Cardiac muscle cell (in vitro differentiated cells and primary cell): ENCODE measurements around the gene TMEM218. TPM values are rescaled to one million over a fixed set of nuclear protein-coding genes. Genes with fewer than 3 reads are reported as not detected.

Experiments
- DNase-seq, 2 donors: peaks; one replicate each; pipeline versions ENCODE4 v3.0.0 to v3.0.0-alpha.2; 2010 to 2017; ENCODE audit warnings: low read depth in 1 of 2, low spot score in 1 of 2
- H3K27ac ChIP-seq: fragments of 200-600 bp; sonication (generic); 2 replicates; pipeline ENCODE4 v1.5.1; 2016
- H3K27me3 ChIP-seq: fragments of 200-600 bp; sonication (generic); 2 replicates; pipeline ENCODE4 v1.6.0; 2016; ENCODE audit warnings: control low read depth
- H3K36me3 ChIP-seq: fragments of 200-600 bp; sonication (generic); 2 replicates; pipeline ENCODE4 v1.5.1; 2016; ENCODE audit warnings: control low read depth
- H3K4me1 ChIP-seq: fragments of 200-600 bp; sonication (generic); 2 replicates; pipeline ENCODE4 v1.8.1; 2017; ENCODE audit warnings: low read depth, mild to moderate bottlenecking, mixed run types
- H3K4me3 ChIP-seq: fragments of 200-600 bp; sonication (generic); 2 replicates; pipeline ENCODE4 v1.5.1; 2016; ENCODE audit warnings: mild to moderate bottlenecking
- H3K9me3 ChIP-seq: fragments of 200-600 bp; sonication (generic); 2 replicates; pipeline ENCODE4 v1.5.1; 2017; ENCODE audit warnings: low read depth, mild to moderate bottlenecking, control low read depth
- polyA plus RNA-seq: library from polyadenylated mRNA; unstranded; fragments of >200 nt; fragmentation: Nextera tagmentation; extraction: Ambion mirVana; gene quantifications from 2 replicates; pipeline ENCODE4 v1.2.1, GENCODE V29; 2016
- total RNA-seq: library from RNA; depleted of rRNA; stranded (reverse); fragments of >200 nt; gene quantifications from 2 replicates; pipeline ENCODE4 v1.2.3, GENCODE V29; 2016
- TF ChIP-seq, protein P1 (sequence below): IDR thresholded peaks from 2 replicates; pipeline ENCODE4 v1.5.1; 2012; ENCODE audit warnings: low read depth, mild to moderate bottlenecking, low read length

The TMEM218 gene
- total and polyA plus RNA-seq, 2 experiments from 2014 or later: 21.3 to 33.8 TPM

DNA sequence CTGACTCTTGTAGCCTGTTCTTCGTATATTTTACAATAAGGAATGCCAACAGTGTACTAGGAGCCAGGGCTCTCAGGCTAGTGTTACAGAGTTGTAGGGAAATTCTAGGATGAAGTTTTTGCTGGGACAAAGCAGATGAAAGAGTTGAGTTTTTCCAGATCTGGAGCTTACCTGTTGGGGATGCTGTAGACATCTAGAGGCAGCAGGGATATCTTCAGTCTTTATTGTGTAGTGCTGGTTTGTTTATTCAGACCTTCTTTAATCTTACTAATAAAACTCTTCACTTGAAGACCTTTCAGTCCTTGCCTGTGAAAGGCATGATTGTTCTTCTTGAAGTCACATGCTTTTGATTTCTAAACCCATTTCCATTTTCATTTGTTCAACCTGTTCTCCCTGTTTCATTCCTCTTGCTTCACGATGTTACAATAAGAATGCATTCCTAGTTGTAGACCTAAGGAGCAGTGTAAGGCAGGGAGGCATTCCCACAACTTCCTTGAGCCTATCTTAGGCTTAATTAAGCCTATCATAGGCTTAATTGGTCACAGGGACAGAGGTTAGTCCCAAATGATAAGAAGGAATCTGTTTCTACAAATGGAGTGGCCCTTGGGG is 56.2 kb downstream of the TMEM218 start:
- TF ChIP-seq, protein P1, sequence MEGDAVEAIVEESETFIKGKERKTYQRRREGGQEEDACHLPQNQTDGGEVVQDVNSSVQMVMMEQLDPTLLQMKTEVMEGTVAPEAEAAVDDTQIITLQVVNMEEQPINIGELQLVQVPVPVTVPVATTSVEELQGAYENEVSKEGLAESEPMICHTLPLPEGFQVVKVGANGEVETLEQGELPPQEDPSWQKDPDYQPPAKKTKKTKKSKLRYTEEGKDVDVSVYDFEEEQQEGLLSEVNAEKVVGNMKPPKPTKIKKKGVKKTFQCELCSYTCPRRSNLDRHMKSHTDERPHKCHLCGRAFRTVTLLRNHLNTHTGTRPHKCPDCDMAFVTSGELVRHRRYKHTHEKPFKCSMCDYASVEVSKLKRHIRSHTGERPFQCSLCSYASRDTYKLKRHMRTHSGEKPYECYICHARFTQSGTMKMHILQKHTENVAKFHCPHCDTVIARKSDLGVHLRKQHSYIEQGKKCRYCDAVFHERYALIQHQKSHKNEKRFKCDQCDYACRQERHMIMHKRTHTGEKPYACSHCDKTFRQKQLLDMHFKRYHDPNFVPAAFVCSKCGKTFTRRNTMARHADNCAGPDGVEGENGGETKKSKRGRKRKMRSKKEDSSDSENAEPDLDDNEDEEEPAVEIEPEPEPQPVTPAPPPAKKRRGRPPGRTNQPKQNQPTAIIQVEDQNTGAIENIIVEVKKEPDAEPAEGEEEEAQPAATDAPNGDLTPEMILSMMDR: no peak
- H3K9me3 ChIP-seq: no peaks in the 10 kb centered on the region
- no peaks in the 10 kb centered on the region for H3K36me3 ChIP-seq
- H3K4me1 ChIP-seq: no peaks in the 10 kb centered on the region
- H3K4me3 ChIP-seq: no peak overlapping the region
- H3K27ac ChIP-seq: no peak overlapping the region
- no peak for DNase-seq
- peaks cover 4% of the 10 kb centered on the region for H3K27me3 ChIP-seq

DNA sequence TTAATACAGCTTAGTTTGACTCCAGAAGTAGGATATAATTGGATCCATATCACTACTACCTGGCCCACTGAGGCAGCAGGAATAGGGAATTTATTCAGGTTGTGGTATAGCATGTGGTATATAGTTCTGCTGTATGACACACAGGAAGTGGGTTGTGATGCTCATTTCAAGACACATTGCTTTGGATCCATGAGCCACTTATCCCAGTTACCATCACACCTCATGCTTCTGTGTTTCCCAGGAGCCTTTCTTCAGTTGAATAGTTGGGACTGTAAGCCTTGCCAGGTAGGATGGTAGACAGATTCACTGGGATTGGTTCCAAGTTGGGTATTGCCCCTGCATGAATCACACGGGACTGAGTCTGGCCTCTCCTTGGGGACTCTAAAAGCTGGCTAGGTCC is 58.3 kb downstream of the TMEM218 start:
- DNase-seq: no peak
- H3K27me3 ChIP-seq: no peaks in the 10 kb centered on the region
- no peak overlapping the region for H3K4me3 ChIP-seq
- H3K9me3 ChIP-seq: no peaks in the 10 kb centered on the region
- no peaks in the 10 kb centered on the region for H3K36me3 ChIP-seq
- peaks cover 4% of the 10 kb centered on the region for H3K4me1 ChIP-seq
- H3K27ac ChIP-seq: no peak overlapping the region
- TF ChIP-seq, protein P1: no peak

DNA sequence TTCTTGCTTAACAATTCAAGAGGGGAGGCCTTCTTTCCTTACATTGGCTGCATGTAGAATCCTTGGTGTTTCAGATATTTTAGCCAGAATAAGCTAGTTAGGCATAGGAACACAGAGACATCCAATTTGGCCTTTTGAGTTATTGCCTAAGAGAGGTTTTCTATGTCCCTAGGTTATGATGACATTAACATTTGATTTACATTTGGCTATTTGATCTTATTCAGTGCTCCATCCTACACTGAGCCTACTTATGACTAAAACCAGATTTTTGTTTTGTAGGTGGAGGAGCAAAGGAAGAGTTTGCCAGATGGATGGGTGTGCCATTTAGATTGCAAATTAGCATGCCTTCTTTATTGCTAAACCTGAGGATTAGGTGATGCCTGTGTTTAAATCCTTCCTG is 59.4 kb downstream of the TMEM218 start:
- DNase-seq: no peak
- Histone ChIP-seq H3K36me3 (no peaks in the 10 kb centered on the region), H3K27ac (no peak overlapping the region), H3K4me1 (peaks cover 4% of the 10 kb centered on the region), H3K4me3 (no peak overlapping the region), H3K9me3 (no peaks in the 10 kb centered on the region), H3K27me3 (no peaks in the 10 kb centered on the region)
- TF ChIP-seq, protein P1: no peak

DNA sequence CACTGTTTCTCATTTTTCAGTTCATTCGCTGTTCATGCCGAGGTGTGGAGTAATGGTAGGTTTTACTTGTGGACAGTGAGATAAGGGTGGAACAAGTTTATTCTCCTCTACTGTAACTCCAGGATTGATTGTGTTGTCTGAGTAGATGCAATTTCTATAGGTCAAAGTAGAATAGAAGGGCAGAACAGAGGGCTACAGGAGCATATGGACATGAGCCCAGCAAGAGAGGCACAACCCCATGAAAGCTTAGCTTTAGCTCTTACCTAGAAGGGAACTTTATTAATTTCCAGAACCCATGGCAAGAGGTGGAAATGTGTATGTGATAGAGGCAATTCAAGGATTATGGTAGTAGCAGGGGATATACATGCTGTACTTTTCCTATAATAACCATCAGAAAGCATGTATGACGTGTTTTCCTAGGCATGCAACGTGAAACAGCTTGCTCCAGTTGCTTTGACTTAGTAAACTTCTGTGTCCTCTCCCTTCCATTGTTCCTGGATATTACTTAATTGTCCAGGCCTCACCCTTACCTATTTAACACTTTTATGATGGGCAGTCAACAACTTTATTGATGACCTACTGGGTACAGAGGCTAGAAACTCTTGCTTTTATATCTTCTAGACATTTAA is 62.1 kb downstream of the TMEM218 start:
- H3K36me3 ChIP-seq: no peaks in the 10 kb centered on the region
- no peaks in the 10 kb centered on the region for H3K27me3 ChIP-seq
- H3K4me3 ChIP-seq: no peak overlapping the region
- TF ChIP-seq, protein P1: no peak
- H3K27ac ChIP-seq: no peak overlapping the region
- peaks cover 4% of the 10 kb centered on the region for H3K4me1 ChIP-seq
- DNase-seq: no peak
- H3K9me3 ChIP-seq: no peaks in the 10 kb centered on the region

Other genes with a start within 250 kb of the TMEM218 start
- gene ROBO3, start 246.2 kb downstream of the TMEM218 start, total RNA-seq: 7.1 and 10.3 TPM in 2 replicates
- gene ROBO3, start 246.2 kb downstream of the TMEM218 start, polyA plus RNA-seq: 2.6 and 6.0 TPM in 2 replicates
- 0.74 and 2.4 TPM in 2 replicates for gene ROBO4, start 213.8 kb downstream of the TMEM218 start, total RNA-seq
- gene ROBO4, start 213.8 kb downstream of the TMEM218 start, polyA plus RNA-seq: 0.21 and 0.46 TPM in 2 replicates
- not detected in 2 replicates for gene HEPN1, start 192.4 kb downstream of the TMEM218 start, total RNA-seq
- not detected in 2 replicates for gene HEPN1, start 192.4 kb downstream of the TMEM218 start, polyA plus RNA-seq
- gene HEPACAM, start 175.6 kb downstream of the TMEM218 start, total RNA-seq: 0.04 and 0.12 TPM in 2 replicates
- not detected in 2 replicates for gene HEPACAM, start 175.6 kb downstream of the TMEM218 start, polyA plus RNA-seq
- gene CCDC15, start 157.4 kb downstream of the TMEM218 start, total RNA-seq: 0.95 and 2.2 TPM in 2 replicates
- gene CCDC15, start 157.4 kb downstream of the TMEM218 start, polyA plus RNA-seq: 0.59 and 2.2 TPM in 2 replicates
- gene SLC37A2, start 48.3 kb downstream of the TMEM218 start, total RNA-seq: 0.04 and 1.0 TPM in 2 replicates
- gene SLC37A2, start 48.3 kb downstream of the TMEM218 start, polyA plus RNA-seq: 0.22 and 0.98 TPM in 2 replicates
- gene PKNOX2, start 53.1 kb upstream of the TMEM218 start, total RNA-seq: 3.6 and 6.1 TPM in 2 replicates
- gene PKNOX2, start 53.1 kb upstream of the TMEM218 start, polyA plus RNA-seq: 2.1 and 5.8 TPM in 2 replicates